Raji (cell line): Measurements from ENCODE around the gene CHRNA9.

Experiments
- POLR2A ChIP-seq: IDR thresholded peaks from 2 replicates; pipeline ENCODE4 v1.6.1; 2011; ENCODE audit warnings: low read depth, low read length, control low read depth; ENCODE audit not compliant: insufficient read depth

The CHRNA9 gene

GRCh38 chr4:40357738-40358137, 22.6 kb downstream of the CHRNA9 start:
- no peak for TF ChIP-seq POLR2A

- TF ChIP-seq POLR2A: no peak
Measured at GRCh38 chr4:40361338-40361737, 26.2 kb downstream of the CHRNA9 start.

- no peak for TF ChIP-seq POLR2A
Measured at GRCh38 chr4:40363382-40363920, 28.3 kb downstream of the CHRNA9 start.

- TF ChIP-seq POLR2A: no peak
Measured at GRCh38 chr4:40363945-40364344, 28.8 kb downstream of the CHRNA9 start.

GRCh38 chr4:40365766-40366165, 30.6 kb downstream of the CHRNA9 start:
- no peak for TF ChIP-seq POLR2A

- TF ChIP-seq POLR2A: no peak
Measured at GRCh38 chr4:40367451-40367850, 32.3 kb downstream of the CHRNA9 start.

- TF ChIP-seq POLR2A: no peak
Measured at GRCh38 chr4:40369437-40370274, 34.5 kb downstream of the CHRNA9 start.

- TF ChIP-seq POLR2A: no peak
Measured at GRCh38 chr4:40372651-40373050, 37.5 kb downstream of the CHRNA9 start.

- no peak for TF ChIP-seq POLR2A
Measured at GRCh38 chr4:40373636-40374035, 38.5 kb downstream of the CHRNA9 start.

- no peak for TF ChIP-seq POLR2A
Measured at GRCh38 chr4:40375095-40375494, 40.0 kb downstream of the CHRNA9 start.

- no peak for TF ChIP-seq POLR2A
Measured at GRCh38 chr4:40375620-40376019, 40.5 kb downstream of the CHRNA9 start.

GRCh38 chr4:40377512-40378365, 42.6 kb downstream of the CHRNA9 start:
- TF ChIP-seq POLR2A: no peak

GRCh38 chr4:40378619-40379018, 43.5 kb downstream of the CHRNA9 start:
- no peak for TF ChIP-seq POLR2A

- no peak for TF ChIP-seq POLR2A
Measured at GRCh38 chr4:40379248-40379647, 44.1 kb downstream of the CHRNA9 start.

GRCh38 chr4:40380647-40381046, 45.5 kb downstream of the CHRNA9 start:
- TF ChIP-seq POLR2A: no peak

GRCh38 chr4:40388239-40388638, 53.1 kb downstream of the CHRNA9 start:
- no peak for TF ChIP-seq POLR2A
